HS-5 (cell line): Measurements from ENCODE around the gene FOXD2.
"Not testable (repeated sequence)": the region's sequence is repeated elsewhere in the genome, so short reads cannot be mapped to it uniquely, and the experiment has no call there.

Source experiments
- DNase-seq: peaks from one replicate; pipeline ENCODE4 v3.0.0-alpha.2; 2012; ENCODE audit warnings: low read depth

FOXD2 gene

DNA sequence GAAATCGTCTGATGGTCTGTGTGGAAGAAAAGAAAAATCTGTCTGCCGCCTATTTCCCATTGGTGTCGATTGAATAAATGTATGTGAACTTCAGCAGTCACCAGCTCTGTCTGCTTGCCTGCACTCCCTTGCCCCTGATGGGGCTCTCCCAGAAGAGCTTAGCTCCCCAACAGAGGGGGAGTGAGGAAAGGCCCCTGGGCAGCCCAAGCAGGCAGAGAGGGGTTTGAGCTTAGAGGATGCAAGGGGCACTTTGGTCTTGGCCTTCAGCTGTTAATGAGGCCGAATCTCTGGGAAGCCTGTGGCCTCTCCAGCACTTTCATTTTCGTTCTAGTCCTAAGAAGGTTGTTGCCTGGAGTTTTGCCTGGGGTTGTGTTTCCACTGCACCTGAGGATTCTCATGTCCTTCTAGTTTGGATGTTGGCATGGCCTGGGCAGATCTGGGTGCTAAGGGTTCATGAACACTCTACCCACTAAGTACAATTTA is 2.8 kb downstream of the FOXD2 start:
- no peak for DNase-seq

DNA sequence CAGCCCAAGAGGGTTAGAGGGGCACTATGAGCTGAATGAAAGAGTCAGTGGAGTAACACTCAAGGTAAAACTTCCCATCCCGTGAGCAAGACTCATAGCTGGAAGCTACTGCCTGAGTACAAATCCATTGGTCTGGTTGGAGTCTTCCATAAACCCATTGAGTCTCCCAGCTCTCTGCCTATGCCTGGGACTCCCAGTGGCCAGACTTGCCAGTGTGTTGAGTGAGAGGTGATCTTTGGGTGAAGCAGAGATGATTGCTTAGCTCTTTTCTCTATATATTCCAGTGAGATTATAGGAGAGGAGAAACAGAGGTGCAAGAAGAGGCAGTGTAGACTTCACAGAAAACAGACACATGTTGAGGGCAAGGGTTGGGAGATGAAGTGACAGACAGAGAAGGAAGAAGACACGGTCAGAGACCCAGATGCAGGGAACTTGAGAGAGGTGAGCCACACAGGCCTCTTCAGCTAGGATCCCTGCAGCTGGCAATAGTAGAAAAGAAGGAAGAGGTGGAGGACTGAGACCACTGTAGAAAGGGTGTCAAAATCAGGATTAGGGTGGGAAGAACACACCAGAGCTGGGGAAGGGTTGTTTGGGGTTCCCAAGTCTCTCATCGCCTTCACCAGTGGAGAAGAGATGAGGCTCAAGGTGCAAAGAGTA is 3.7 kb downstream of the FOXD2 start:
- DNase-seq = no peak

DNA sequence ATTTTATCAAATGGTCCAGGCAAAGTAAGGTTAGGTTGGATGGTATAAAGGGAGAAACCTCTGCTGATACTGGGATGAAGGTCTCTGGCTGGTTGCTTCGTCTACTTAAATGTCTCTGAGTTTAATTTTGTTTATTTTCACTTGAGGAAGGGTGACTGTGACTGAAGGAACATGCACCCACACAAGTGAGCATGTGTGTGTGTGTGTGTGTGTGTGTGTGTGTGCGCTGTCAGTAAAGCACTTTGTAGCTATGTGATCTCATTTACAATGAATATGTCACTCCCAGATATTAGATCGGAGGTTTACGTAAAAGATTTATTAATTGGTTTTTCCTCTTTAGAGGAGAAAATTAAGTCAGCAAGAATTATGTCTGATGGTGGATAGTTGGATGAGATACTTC is 4.4 kb downstream of the FOXD2 start:
- DNase-seq = no peak

DNA sequence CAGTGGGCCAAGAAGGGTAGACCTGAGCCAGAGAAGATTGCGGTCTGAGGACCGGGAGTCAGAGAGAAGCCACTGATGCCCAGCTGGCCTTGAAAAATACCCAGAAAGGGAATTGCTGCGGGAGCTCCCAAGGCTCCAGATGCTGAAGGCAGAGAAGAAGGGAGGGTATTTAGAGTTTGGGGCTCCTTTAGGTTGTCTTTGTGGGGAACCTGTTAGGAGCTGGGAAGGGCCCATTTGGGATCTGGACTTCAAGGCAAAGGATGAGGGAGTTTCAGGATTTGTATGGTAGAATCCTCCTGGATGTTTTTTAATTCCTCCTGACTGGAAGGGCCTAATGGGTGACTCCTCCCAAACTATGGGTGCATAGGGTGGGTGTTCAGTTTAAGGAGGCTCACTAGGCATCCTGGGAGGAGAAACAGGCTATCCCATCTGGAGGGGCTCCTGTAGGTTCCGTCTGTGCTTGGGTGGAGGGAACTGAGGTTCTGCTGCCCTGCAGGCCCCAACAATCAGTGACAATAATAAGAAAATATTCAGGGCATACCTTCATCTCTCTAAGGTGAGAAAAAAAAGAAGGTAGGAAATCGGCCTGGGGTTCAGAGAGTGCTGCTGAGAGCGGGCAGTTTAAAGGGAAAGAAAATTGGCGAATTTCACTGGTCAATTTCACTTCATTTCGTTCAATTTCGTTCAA is 5.1 kb downstream of the FOXD2 start:
- DNase-seq = no peak

DNA sequence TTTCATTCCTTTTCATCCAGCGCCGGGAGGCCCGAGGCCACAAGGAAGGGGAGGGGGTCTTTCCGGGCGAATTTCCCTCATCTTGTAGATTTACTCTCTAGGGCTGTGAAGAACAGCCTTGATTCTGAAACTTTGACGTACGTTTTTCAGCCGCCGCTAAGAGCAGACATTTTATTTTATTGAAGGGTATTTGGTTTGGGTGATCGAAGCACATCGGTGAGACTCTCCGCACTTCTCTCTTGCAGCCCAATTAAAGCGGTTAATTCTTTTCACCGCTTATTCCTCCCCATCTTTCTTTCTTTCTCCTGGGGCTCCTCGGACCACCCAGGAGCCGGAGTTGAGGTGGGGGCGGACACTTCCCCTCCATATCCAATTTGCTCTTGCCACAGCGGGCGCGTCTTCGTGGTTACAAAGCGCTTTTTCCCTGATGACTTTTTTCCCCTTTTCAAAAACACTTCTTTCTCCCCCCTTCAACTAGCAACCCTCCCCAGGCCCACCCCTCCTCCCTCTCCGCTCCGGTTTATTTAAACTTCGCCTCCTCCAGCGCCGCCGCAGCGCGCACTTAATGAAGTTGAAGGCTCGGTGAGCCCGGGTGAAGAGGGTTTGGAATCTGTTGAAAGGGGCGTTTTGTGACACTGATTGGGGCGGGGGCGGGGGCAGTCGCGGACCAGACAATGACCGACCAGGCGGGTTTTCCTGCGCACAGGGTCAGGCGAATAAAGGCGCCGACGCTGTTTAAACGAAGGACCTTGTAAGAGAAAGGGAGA is 5.9 kb downstream of the FOXD2 start:
- DNase-seq = no peak

DNA sequence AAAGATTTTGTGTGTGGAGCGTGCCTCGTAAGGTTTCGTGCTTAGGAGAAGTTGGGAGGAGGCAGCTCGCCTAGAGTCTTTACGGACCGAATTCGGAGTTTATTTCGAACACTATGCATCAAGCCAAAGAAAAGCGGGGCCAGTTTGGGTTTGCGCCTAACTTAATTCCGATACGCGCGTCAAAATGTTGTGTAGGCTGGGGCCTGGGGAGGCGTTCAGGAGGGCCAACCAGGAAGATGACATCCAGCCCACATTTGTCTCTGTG is 6.4 kb downstream of the FOXD2 start:
- no peak for DNase-seq

DNA sequence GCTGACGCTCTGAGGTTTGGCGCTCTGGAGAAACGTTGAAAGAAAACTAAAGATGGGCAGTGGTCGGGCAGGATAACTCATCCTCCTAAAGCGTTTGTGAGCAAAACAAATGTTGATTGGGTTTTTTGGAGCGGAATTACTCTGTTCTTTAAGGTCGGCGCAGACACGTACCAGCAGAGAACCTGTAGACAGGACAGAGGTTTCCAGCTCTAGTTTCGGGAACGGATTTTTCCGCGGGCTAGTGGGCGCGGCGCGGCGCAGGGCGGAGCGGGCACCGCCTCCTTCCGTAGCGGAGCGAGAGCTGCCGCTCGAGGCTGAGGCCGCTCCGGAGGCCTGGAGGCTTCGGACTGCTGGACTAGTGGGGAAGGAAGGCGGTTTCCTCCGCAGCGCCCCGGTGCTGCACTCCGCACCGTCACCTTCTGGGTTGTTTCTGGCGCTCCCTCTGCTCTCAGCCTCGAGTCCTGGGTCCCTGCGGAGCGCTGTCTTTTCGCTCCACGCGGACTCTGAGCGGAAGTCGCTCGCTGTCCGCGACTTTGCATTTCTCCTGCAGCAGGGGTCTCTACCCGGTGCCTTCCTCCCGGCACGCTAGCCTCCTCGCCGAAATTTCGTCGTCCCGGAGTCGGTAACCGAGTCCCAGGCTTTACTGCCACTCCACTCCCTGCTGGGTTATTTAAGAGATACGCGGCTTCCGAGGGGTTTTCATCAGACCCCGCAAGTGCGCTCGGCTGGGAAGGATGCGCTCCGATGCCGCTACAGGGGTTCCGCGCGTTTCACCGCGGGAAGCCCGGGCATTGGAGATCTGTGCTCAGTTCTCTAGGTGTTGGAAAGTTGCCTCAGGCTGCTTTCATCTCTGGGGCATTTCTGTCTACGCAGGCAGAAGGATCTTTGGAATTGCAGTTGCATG is 7.0 kb downstream of the FOXD2 start:
- DNase-seq = no peak

DNA sequence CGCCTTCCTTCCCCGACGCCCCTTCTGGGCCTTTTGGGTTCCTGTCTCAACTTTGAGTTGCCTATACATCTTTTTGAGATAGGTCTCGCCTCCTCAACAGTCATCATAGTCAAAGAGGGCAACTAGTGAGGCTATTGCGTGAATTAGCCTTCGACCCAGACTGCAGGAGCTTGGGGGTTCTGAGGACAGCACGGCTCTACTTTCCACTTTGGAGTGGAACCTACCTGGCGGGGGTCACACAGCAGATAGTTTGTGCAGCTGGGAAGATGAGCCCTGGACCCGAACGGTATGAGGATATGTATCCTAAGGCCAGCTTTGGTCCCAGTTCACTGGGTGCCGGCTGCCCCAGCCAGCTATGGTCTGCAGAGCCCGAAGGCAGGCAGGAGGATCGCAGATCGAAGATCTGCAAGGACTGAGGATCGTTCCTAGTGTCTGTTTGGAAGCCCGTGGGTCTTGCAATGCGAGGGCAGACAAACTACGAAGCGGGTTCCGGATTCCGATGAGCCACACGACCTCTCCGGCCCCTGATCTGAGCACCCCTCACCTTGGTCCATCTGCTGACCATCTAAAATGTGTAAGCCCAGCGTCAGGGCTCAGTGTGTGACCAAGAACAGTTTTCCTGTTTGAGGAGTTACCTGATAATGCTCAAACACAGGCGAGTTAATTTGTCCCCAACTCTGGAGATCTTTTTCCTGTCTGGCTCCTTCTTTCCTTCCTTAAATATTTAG is 8.1 kb downstream of the FOXD2 start:
- no peak for DNase-seq

DNA sequence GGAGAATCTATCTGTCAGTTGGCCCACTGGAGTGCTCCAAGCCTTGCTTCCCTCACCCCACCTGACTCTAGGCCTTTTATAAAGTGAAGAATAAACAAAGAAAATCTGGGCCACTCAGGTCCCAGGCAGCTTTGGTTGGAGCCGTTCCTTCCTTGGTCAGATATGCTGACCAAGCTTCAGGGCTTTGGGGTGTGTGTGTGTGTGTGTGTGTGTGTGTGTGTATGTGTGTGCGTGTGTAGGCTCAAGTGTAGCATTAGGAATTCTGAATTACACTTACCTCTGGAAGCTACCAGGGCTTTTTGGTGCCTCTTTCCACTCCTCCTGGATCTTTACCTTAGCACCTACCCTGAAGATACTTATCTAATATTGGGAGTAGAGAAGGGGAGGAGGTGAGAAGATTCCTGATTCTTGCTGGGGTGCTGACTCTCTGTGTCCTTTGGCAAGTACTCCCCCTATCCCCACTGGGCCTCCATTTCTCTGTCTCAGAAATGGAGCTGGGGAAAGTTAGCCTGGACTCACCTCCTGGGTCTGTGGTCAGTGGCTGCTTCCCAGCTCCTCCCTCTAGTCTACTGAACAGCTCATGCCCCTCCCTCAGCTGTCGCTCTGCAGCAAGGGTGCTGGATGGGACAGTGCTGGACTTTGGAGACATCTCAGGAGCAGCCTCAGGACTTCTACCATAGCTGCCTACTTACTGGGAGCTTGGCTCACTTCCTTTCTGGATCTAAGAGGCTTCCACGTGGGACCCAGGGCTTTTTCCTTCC is 10.8 kb downstream of the FOXD2 start:
- no peak for DNase-seq

DNA sequence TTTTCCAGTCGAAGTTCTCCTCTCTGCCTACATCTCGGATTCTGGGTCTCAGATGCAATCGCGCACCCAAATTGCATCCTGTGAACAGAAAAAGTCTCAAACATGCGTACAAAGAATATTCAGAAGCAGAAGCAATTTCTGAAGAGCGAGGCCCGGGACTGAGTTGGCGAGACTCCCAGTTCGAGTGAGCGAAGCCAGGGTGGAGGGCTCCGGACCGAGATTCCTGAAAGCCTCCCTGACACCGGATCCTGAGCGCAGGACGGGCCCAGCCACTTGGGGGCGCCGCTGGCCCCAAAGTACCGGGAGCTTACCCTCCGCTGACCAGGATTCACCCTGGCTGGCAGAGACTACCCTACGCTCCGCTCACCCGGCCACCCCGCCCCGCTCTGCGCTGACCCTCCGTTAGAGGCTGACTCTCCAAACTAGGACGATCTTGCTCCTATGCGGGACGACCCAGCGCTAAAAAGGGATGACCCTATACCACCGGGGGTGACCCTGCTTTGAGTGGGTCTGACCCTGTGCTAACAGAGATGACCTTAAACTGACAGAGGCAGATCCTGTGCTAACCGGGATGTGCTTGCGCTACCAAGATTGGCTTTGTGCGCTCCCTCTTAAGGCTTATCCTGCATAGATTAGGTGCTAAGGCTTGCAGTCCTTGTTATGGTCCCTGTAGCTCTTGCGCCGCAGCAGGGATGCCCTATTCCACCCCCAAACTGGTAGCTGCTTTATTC is 12.1 kb downstream of the FOXD2 start:
- no peak for DNase-seq

DNA sequence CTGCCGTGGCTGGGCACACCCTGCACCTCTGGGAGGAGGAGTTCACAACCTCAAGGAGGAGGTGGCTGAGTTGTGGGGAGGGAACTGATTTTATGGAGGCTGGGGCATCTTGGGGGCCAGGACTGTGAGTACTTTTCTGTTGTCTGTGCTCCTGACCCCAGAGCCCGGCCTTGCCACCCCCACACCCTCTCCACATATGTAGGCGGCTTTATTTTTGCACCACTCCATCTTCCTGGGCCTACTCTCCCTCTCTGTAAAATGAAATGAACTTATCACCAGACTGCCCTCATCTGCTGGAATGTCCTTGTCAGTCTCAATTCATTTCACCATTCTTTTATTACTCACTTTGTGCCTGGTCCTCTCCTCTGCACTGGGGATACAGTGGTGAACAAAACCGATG is 12.8 kb downstream of the FOXD2 start:
- DNase-seq = no peak

DNA sequence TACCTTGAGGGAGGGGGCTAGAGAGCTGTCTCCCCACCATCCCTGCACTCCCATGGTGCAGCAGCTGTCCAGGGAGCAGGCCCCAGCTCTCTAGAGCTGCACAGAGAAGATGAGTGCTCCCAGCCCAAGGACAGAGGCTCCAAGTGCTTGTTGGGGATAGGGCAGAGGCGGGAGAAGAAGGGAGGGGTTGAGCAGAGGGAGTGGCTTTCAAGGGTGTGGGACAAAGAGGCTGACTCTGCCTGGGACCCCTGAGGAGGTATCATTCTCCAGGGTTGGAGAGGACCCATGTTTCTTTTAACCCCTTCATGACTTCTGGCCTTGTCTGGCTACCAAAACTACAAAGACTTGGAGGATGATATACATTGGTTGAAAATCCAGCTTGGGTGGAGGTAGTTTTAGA is 14.6 kb downstream of the FOXD2 start:
- no peak for DNase-seq

DNA sequence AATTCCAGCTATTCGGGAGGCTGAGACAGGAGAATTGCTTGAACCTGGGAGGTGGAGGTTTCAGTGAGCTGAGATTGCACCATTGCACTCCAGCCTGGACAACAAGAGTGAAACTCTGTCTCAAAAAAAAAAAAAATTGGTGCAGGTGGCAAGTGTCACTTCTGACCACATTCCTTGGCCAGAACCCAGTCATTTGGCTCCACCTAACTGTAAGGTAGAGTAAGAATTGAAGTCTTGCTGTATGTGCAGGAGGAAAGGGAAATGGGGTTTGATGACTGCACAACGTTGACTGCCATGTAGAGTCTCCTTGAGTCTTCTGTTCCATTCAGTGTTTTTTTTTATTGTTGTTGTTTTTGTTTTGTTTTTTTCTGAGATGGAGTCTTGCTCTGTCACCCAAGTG is 16.1 kb downstream of the FOXD2 start:
- DNase-seq = not testable (repeated sequence)

DNA sequence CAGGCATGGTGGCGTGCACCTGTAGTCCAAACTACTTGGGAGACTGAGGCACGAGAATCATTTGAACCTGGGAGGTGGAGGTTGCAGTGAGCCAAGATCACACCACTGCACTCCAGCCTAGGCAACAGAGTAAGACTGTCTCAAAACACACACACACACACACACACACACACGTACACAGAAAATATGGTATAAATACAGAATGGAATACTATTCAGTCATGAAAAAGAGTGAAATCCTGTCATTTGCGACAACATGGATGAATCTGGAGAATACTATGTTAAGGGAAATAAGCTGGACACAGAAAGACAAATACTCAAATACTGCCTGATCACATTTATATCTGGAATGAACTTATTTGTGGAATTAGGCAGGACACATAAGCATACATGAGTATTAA is 18.4 kb downstream of the FOXD2 start:
- DNase-seq = no peak

DNA sequence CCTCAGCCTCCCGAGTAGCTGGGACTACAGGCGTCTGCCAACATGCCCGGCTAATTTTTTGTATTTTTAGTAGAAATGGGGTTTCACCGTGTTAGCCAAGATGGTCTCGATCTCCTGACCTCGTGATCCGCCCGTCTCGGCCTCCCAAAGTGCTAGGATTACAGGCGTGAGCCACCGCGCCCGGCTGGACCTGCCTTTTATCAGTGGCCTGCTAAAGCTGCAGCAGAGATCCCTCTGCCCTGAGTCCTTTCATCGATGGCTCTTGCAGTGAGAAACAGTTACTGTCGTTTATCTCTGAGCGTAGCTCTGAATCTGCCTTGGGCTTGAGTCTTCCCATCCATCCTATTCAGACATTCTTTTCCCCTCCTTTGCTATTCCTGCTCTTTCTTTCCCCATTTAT is 19.7 kb downstream of the FOXD2 start:
- not testable (repeated sequence) for DNase-seq

DNA sequence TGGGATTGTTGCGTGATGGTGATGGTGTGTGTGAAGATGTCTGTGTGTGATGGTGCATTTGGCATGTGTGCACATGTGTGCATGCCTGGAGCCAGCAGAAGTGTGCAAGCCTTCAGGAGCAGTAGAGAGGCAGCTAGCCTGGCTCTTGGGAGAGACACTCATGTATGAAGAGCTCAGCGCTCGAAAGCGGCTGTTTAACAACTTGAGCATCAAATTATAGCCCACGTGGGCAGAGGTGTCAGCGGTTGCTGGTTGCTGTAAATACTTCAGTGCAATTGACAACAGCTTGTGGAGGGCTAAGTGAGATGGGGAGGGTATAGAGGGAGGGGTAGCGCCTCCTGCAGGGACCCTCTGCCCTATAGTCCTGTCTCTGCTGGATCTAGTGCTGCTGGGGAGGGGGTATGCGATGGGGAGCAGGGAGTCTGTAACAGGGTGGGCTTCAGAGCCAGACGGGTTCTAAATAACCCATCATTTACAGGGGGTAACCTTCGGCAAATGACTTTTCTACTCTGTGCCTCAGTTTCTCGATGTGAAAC is 21.5 kb downstream of the FOXD2 start:
- no peak for DNase-seq

DNA sequence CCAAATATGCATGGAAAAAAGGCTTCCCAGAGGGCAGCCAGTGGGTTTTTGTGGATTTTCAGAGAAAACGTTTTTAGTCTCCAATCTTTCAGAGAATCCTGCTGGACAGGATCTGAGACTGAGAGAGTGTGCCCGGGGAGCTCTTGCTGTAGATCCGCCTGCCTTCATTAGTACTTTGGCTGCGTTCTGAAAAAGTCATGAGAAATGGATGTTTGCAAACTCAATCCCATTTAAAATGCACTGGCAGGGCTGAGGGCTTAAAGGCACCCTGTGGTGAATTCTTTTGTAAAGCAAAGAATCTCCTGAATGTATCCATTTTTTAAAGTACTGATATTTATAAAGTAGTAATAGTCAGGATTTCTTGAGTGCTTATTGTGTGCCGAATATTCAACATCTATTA is 22.2 kb downstream of the FOXD2 start:
- no peak for DNase-seq

DNA sequence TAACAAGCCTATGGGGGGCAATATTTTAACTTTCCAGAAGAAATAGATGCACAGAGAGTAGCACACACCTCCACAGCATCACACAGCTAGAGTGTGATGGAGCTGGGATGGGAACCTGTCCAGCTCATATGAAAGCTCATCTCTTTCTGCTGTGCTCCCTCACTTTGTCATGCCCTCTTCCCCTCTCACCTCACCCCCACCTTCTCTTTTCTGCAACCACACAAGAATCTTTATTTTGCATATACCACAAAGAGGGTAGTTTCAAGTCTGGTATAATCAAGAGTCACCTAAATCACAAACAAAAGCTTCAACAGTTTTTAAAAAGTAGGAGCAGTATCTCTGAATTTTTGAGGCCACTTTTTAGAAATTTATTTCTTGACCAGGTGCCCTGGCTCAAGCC is 22.6 kb downstream of the FOXD2 start:
- no peak for DNase-seq

DNA sequence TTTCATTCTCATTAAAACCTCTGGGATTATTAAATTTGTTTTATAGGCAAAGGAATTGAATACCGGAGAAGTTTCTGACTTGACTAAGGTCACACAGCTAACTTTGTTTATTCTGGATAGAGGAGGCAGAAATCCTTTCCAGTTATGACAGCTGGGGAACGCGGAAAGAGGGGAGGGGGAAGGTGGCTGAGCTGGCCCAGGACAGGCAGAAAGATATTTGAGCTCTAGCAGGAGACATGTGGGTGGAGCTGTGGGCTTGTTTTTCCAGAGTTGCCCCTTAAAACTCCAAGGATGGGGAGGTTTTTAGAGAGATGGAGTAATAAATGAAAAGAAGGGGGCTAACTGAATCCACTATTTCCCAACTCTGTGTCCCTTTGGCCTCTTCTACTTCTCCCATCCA is 27.8 kb downstream of the FOXD2 start:
- DNase-seq = no peak
